Measurements from ENCODE around the gene FIZ1.

The FIZ1 gene

DNA sequence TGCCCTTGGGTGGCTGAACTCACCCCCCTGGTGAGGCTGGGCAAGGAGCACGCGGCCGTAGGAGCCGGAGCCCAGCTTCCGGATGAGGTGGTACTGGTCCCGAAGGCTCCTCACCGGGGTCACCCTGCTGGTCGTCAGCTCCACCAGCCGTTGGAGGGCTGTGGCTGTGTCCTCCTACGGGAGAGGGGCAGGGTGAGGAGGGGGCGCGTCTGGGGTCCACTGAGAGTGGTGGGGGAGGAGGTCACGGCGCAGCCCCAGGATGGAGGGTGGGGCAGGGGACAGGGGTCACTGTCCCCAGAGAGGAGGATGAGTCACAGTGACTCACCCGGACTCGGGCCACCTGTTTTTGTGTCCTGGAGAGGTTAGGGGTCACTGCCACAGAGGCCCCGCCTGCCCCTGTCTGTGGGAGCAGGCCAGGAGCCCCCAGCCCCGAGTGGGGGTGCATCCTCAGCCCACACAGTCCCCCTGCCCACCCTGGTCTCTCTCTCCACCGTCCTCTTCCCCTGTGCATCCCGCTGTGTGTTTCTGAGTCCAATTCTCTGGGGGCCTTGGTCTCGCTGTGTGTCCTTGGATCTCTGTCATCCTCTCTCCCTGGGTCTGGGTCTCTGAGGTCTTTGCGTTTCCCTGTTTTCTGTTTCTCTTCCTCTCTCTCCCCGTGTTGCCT is 54.4 kb downstream of the FIZ1 start:
- no peaks in the 10 kb centered on the region for H3K36me3 ChIP-seq (ENCODE audit: control insufficient read depth, insufficient read depth, low read length)
- no peak overlapping the region for H3K27ac ChIP-seq (ENCODE audit: low read depth, low read length)
- H3K4me3 ChIP-seq (ENCODE audit: low read depth, low read length) = no peak overlapping the region
- no peaks in the 10 kb centered on the region for H3K9me3 ChIP-seq (ENCODE audit: control insufficient read depth, insufficient read depth, low read depth, low read length)
- no peaks in the 10 kb centered on the region; the same call in 1 of the 2 replicates for H3K27me3 ChIP-seq (ENCODE audit: control insufficient read depth, insufficient read depth, low read length)
- peaks cover 28% of the 10 kb centered on the region for H3K4me1 ChIP-seq (ENCODE audit: control insufficient read depth, insufficient read depth, low read length)
- H3K9ac ChIP-seq (ENCODE audit: low read length) = no peak overlapping the region

DNA sequence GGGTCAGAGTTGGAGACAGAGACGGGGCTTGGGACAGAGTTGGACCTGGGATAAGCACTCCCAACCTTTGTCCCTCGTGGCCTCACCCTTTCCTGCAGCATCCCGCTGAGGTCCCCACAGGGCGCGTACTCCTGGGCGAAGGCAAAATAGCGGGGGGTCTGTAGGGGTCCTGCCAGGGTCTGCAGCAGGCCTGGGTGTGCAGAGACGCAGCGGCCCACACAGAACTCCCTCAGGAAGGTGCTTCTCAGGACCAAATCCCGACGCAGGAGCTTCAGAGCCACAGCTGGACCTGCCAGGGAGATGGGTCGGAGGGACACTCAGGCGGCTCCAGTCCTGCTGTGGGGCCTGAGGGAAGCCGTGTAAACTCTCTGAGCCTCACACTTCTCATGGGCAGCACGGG is 55.3 kb downstream of the FIZ1 start:
- Histone ChIP-seq H3K27ac (ENCODE audit: low read depth, low read length) (no peak overlapping the region), H3K4me1 (ENCODE audit: control insufficient read depth, insufficient read depth, low read length) (peaks cover 23% of the 10 kb centered on the region), H3K9me3 (ENCODE audit: control insufficient read depth, insufficient read depth, low read depth, low read length) (no peaks in the 10 kb centered on the region), H3K9ac (ENCODE audit: low read length) (no peak overlapping the region), H3K27me3 (ENCODE audit: control insufficient read depth, insufficient read depth, low read length) (no peaks in the 10 kb centered on the region; the same call in 1 of the 2 replicates), H3K36me3 (ENCODE audit: control insufficient read depth, insufficient read depth, low read length) (no peaks in the 10 kb centered on the region), H3K4me3 (ENCODE audit: low read depth, low read length) (no peak overlapping the region)

DNA sequence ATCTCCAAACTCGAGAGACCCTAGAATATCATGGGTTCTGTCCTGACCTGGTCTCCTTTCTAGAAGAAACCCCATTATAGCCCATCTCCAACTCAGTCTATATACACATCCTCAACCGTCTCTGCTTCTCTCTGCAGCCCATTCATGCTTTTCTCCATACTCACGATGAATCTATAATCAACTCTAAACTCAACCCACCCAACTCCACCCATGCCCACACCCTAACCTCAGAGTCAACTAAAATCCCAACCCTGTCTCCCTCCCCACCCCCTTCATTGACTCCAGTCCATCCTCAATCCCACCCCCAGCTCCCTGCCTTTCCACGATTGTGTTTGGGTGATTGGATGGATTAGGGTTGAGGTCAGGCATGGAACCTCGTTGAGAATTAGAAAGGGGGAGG is 55.8 kb downstream of the FIZ1 start:
- H3K36me3 ChIP-seq (ENCODE audit: control insufficient read depth, insufficient read depth, low read length) = no peaks in the 10 kb centered on the region
- H3K9ac ChIP-seq (ENCODE audit: low read length) = no peak overlapping the region
- H3K9me3 ChIP-seq (ENCODE audit: control insufficient read depth, insufficient read depth, low read depth, low read length) = no peaks in the 10 kb centered on the region
- H3K27me3 ChIP-seq (ENCODE audit: control insufficient read depth, insufficient read depth, low read length) = no peaks in the 10 kb centered on the region; the same call in 1 of the 2 replicates
- no peak overlapping the region for H3K27ac ChIP-seq (ENCODE audit: low read depth, low read length)
- H3K4me3 ChIP-seq (ENCODE audit: low read depth, low read length) = no peak overlapping the region
- peaks cover 23% of the 10 kb centered on the region for H3K4me1 ChIP-seq (ENCODE audit: control insufficient read depth, insufficient read depth, low read length)

DNA sequence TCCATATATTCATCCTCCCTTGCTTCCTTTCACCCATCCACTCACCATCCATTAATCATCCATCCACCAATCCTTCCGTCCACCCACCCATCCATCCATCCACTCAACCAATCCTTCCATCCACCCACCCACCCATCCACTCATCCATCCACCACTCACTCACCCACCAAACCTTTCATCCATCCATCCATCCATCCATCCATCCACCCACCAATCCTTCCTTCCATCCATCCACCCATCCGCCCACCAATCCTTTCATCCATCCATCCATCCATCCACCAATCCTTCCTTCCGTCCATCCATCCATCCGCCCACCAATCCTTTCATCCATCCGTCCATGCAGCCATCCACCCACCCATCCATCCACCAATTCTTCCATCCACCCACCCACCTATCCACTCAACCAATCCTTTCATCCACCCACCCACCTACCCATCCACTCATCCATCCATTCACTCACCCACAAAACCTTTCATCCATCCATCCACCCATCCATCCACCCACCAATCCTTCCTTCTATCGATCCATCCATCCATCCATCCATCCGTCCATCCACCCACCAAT is 56.9 kb downstream of the FIZ1 start:
- H3K4me1 ChIP-seq (ENCODE audit: control insufficient read depth, insufficient read depth, low read length) = peaks cover 26% of the 10 kb centered on the region
- H3K27ac ChIP-seq (ENCODE audit: low read depth, low read length) = no peak overlapping the region
- H3K27me3 ChIP-seq (ENCODE audit: control insufficient read depth, insufficient read depth, low read length) = no peaks in the 10 kb centered on the region; the same call in 1 of the 2 replicates
- H3K9me3 ChIP-seq (ENCODE audit: control insufficient read depth, insufficient read depth, low read depth, low read length) = no peaks in the 10 kb centered on the region
- no peak overlapping the region for H3K4me3 ChIP-seq (ENCODE audit: low read depth, low read length)
- H3K36me3 ChIP-seq (ENCODE audit: control insufficient read depth, insufficient read depth, low read length) = no peaks in the 10 kb centered on the region
- no peak overlapping the region for H3K9ac ChIP-seq (ENCODE audit: low read length)
